ENCODE data around the gene RAB17.
A peak's percentile ranks its signal among the peaks of the same experiment; 100 is the strongest.

The RAB17 gene

GRCh38 chr2:237623428-237624403, 33.2 kb upstream of the RAB17 start:
- TF ChIP-seq, protein P1, sequence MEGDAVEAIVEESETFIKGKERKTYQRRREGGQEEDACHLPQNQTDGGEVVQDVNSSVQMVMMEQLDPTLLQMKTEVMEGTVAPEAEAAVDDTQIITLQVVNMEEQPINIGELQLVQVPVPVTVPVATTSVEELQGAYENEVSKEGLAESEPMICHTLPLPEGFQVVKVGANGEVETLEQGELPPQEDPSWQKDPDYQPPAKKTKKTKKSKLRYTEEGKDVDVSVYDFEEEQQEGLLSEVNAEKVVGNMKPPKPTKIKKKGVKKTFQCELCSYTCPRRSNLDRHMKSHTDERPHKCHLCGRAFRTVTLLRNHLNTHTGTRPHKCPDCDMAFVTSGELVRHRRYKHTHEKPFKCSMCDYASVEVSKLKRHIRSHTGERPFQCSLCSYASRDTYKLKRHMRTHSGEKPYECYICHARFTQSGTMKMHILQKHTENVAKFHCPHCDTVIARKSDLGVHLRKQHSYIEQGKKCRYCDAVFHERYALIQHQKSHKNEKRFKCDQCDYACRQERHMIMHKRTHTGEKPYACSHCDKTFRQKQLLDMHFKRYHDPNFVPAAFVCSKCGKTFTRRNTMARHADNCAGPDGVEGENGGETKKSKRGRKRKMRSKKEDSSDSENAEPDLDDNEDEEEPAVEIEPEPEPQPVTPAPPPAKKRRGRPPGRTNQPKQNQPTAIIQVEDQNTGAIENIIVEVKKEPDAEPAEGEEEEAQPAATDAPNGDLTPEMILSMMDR (IDR thresholded peaks at IDR 0.05; ENCODE audit: low read length, missing control alignments), result no peak
- no peak for DNase-seq (ENCODE audit: low read depth)
- no peak overlapping the region for H3K4me3 ChIP-seq (replicated peaks; ENCODE audit: low read depth, low read length)

- TF ChIP-seq, protein P1 (IDR thresholded peaks at IDR 0.05; ENCODE audit: low read length, missing control alignments), result no peak
- H3K4me3 ChIP-seq (replicated peaks; ENCODE audit: low read depth, low read length), result no peak overlapping the region
- DNase-seq (ENCODE audit: low read depth), result peak; percentile 89
Measured at GRCh38 chr2:237618449-237618848, 27.9 kb upstream of the RAB17 start.

DNA sequence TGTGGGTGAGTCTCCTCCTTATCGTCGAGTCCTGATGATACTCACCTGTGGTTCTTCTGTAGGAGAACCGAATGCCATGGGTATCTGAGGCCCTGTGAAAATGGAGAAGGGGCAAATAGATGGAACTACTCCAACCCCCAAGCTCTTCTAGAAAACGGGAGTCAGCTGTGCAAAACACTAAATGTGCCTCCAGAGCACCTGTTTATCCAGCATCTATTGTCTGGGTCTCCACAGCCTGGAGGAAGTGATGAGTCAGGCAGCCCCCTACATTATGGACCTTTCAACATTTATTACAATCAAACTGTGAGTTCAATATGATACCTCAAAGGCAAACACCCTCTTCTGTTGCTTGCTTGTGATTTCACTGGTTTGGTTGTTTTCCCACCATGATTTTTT, 27.1 kb upstream of the RAB17 start:
- TF ChIP-seq, protein P1 (IDR thresholded peaks at IDR 0.05; ENCODE audit: low read length, missing control alignments), result no peak
- no peak for DNase-seq (ENCODE audit: low read depth)
- no peak overlapping the region for H3K4me3 ChIP-seq (replicated peaks; ENCODE audit: low read depth, low read length)

DNA sequence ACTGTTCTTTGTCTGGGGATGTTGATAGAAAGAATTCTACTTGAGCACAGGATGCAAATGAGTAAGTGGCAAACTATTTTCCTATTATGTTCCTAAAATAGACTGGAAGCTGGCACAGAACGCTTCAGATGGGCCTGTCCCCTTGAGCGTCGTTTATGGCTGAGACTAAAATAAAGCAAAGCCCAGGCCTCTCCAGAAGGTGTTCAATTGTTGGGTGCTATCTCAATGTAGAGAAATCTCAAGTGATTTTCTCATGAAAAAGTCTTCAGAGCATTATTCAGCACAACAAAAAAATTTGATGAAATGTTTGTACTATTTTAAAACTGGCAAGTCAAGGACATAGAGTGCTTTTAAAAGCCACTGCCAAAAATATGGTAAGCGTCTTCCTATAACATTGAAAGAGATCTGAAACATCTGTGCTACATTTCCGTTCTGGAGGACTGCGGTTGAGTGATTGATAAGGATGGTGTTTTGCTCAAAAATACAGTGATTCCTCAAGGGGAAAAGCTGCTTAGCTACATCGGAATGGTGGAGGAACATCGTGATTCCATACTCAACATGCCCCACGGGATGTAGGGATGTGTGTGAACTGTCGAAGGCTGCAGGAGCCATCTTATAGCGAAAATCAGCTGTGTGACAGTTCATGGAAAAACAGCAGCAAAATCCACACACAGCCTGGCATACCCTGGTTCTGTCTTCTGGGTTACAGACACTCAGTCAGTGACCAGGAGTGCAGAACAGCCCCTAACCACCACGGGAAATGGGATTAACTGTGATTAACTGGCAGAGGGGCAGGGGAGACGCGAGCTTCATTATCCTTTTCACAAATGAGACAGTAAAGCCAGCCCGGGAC, 26.4 kb upstream of the RAB17 start:
- peak; percentile 94 for DNase-seq (ENCODE audit: low read depth)
- H3K4me3 ChIP-seq (replicated peaks; ENCODE audit: low read depth, low read length), result no peak overlapping the region
- TF ChIP-seq, protein P1 (IDR thresholded peaks at IDR 0.05; ENCODE audit: low read length, missing control alignments), result no peak

DNA sequence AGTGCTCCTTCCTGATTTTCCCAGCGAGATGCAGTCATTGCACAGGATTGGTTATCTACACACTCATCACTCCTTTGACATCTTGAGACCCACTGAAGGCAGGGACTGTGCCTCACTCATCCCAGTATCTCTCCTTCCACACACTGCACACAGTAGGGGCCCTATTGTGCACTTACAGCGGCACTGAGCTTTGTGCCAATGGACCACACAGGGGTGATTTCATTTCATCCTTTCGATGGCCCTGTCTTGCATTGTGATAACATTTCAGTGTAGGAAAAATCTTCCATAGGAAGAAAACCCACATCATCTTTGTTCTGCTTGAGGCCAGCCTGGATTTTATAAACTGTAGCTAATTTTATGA, 25.8 kb upstream of the RAB17 start:
- H3K4me3 ChIP-seq (replicated peaks; ENCODE audit: low read depth, low read length), result no peak overlapping the region

GRCh38 chr2:237615631-237616249, 25.2 kb upstream of the RAB17 start:
- TF ChIP-seq, protein P1 (IDR thresholded peaks at IDR 0.05; ENCODE audit: low read length, missing control alignments), result no peak
- no peak for DNase-seq (ENCODE audit: low read depth)
- H3K4me3 ChIP-seq (replicated peaks; ENCODE audit: low read depth, low read length), result no peak overlapping the region

More for the DNA sequence above, 25.8 kb upstream of the RAB17 start:
- no peak for DNase-seq (ENCODE audit: low read depth)
- TF ChIP-seq, protein P1 (IDR thresholded peaks at IDR 0.05; ENCODE audit: low read length, missing control alignments), result no peak
